Measurements from ENCODE around the gene OR8B12.

Gene OR8B12, protein sequence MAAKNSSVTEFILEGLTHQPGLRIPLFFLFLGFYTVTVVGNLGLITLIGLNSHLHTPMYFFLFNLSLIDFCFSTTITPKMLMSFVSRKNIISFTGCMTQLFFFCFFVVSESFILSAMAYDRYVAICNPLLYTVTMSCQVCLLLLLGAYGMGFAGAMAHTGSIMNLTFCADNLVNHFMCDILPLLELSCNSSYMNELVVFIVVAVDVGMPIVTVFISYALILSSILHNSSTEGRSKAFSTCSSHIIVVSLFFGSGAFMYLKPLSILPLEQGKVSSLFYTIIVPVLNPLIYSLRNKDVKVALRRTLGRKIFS

DNA sequence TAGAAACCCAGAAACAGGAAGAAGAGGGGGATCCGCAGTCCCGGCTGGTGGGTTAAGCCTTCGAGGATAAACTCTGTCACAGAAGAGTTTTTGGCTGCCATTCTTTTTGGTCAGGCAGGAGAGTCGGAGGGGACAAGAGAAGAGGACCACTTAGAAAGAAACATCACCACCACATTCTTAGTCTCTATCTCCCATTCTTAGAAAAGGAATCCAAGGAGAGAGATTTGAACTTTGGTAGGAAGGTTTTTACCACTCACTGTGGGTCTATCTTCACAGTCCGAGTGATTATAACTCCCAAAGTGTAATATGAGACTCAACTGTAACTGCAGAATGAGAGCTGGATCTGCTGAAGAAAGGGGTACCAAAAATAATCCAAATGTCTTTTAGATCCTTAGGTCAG is at the start of gene OR8B12:
Gene OR8B12 (minus strand): TSS at position 101 of the 400 bp plus-strand sequence. CDS start 0 bp downstream, at position 101.
- in situ Hi-C loops (cut with HindIII; ENCODE audit: low sequenced_read_pairs), result no loop called here

DNA sequence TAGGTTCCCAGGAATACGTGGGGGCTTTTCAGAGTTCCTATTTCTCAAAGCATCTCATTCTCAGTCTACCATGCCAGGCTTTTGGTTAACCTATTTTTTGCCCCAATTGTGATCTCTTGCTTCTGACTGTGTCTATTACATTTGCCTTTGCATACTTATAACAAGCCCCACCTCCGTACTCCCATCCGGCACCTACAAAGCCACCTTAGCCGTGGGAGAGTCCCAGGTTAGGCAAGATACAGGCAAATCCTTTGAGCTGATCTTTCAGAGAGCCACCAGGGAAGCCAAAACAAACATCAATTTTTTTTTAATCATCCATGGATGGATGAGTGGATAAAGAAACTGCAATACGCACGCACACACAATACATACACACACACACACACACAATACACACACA is 49.2 kb upstream of the OR8B12 start:
- in situ Hi-C loops (cut with HindIII; ENCODE audit: low sequenced_read_pairs), result no loop called here

DNA sequence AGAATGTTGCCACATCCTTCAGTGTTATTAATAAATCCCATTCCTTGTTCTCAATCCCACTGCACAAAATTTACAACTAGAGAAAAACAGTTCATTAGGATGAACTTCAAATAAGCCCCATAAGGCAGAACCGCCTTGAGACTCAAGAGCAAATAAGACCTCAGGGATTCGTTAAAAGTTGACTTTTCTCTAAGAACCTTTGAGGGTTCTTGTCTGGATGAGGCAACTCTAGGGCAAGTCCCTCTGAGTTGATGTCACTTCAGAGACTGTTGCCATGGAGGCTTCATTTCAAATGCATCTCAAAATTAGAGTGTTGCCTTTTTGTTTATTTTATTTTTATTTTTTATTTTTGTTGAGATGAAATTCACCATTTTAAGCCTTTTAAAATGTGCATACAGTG is 48.0 kb upstream of the OR8B12 start:
- in situ Hi-C loops (cut with HindIII; ENCODE audit: low sequenced_read_pairs), result no loop called here

DNA sequence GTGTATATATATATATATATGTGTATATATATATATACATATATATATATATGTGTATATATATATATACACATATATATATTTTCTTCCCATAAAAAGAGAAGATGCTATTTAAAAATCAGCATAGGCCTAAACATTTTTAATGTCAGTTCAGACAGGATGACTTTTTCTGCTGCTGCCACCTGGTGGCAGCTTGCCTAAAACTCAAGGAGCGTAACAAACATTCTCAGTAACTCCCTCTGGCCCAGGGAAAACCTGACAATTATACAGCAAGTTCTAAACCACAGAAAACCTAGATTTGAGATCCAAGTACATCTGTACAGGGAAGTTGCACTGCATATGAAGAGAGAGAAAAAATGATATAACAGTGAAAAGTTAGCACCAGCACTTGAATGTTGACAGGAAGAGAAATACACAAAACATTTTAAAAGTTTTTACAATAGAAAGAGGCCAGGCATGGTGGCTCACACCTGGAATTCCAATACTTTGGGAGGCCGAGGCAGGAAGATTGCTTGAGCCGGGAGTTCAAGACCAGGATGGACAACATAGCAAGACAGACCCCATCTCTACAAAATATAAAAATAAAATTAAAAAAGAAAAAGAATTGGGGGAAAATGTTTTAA is 42.9 kb upstream of the OR8B12 start:
- in situ Hi-C loops (cut with HindIII; ENCODE audit: low sequenced_read_pairs), result no loop called here

DNA sequence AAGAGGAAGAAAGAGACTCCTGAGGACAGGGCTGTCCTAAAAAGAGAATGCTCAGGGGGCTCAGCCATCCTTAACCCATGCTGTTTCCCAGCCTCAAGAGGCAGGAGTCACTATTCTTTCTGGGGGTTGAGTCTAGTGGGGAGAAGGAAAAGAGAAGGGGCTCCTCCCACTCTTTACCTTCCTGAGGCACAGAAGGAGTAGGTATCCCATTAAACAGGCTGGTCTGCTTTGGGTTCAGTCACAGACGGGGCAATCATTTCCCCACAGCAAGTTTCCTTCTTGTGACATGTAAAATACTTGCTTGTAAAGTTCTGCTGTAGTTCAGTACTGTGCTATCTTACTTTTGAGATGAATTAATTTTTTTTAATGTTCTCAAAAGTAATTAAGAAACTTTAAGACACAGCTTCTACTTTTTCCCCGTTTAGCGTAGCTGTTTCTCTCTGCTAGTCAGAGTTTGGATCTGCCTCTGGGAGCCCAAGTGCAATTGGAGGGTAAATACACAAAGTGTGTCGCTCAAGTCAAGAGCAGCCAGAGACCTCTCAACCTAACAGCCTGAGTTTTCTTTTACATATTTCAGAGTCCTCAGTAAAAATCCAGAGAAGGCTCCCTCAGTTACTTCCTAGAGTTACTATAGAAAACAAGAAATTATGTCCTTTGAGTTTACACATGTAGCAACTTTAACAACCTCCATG is 41.4 kb upstream of the OR8B12 start:
- in situ Hi-C loops (cut with HindIII; ENCODE audit: low sequenced_read_pairs), result no loop called here

DNA sequence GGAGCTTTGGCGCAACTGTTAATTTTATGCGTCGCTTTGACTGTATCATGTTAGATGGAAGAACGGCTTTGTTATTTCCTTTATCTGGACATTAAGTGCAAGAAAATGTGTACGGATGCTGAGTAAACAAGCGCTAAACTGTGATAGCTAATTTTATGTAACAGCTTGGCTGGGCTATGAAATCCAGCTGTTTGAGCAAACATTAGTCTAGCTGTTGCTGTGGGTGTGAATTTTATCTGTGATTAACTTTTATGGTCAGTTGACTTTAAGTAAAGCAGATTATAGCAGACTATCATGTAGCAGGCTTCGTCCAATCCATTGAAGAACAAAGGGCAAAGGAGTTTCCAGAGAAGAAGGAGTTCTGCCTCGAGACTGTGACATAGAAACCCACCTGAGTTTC is 40.3 kb upstream of the OR8B12 start:
- in situ Hi-C loops (cut with HindIII; ENCODE audit: low sequenced_read_pairs), result no loop called here

DNA sequence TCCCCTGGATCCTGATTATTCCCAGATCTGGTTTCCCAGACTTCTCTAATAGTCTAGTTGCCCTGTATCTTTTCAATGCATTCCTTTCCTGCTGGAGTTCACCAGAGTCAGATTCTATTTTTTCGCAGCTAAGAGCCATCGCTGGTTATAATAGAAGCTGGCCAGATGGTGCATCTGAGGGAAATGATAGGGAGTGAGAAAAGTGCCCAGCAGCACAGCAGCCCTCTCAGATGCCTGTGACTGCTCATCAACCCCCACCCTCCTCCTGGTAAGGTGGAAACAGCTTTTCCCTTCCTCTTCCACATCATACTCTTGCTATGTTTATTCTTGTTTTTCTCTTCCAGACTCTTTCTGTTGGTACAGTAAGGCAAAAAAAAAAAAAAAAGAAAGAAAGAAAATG is 39.1 kb upstream of the OR8B12 start:
- in situ Hi-C loops (cut with HindIII; ENCODE audit: low sequenced_read_pairs), result no loop called here

DNA sequence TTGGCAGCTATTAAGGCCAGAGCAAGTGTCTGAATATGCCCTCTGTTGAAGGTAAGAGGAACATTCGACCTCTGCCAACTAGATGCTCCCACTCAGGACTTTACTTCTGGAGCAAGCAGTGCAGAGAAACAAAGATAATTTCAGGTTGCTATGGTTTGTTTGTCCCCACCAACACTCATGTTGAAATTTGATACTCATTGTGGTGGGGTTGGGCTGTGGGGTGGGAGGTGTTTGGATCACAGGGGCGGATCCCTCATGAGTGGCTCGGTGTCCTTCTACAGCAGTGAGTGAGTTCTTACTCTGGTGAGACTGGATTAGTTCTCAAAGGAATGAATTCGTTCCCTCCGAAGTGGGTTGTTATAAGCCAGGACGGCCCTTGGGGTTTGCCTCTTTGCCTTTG is 38.4 kb upstream of the OR8B12 start:
- in situ Hi-C loops (cut with HindIII; ENCODE audit: low sequenced_read_pairs), result no loop called here

DNA sequence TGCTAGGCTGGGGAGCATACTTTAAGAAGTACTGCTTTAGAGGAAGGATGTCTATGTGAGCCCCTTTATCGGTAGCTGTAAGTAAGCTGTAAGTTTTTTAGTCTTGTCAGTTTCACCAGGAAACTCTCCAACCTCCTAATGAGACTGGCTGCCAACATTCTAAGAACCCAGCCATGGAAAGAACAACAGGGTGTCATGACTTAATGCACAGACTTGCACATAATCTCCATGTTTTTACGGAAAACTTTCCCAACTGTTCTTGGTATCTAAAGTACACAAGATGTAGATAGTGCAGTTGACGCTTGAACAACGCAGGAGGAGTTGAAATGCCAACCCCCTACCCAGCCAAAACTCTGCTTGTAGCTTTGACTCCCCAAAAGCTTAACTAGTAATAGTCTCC is 35.3 kb upstream of the OR8B12 start:
- in situ Hi-C loops (cut with HindIII; ENCODE audit: low sequenced_read_pairs), result no loop called here

DNA sequence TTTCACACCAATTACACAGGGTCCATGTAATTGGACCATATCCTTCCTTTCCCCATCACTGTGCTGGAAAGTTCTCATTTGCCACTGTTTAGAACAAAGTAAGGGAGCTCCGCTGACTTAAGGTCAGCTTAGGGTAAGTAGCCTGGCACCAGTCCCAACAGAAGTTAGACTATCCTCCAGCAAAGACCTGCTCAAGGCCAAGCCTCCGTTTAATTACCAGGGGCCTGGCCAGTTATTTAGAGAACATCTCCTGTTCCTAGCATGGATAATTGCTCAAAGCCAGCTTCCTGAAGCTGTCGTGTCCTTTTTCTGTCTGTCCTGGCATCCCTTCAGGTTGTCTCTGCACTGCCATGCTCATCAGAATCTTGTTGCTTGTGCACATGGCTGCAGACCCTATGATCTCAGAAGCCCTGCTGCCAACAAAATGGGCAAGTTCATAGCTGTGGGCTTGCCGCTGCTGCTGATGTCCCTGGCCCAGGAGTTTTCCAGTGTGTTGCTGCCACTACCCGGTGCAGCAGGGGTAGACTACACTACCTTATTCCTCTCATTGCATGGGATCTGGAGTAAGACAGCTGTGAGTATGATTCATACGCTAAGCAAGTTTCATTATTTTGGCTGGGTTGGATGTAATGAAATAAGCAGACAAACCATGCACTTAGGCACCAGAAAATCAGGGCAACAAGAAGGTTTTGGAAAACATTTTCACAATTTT is 34.4 kb upstream of the OR8B12 start:
- in situ Hi-C loops (cut with HindIII; ENCODE audit: low sequenced_read_pairs), result no loop called here

DNA sequence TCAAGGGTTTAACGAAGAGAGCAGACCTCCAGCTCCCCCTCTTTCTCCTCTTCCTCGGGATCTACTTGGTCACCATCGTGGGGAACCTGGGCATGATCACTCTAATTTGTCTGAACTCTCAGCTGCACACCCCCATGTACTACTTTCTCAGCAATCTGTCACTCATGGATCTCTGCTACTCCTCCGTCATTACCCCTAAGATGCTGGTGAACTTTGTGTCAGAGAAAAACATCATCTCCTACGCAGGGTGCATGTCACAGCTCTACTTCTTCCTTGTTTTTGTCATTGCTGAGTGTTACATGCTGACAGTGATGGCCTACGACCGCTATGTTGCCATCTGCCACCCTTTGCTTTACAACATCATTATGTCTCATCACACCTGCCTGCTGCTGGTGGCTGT is 26.7 kb upstream of the OR8B12 start:
- in situ Hi-C loops (cut with HindIII; ENCODE audit: low sequenced_read_pairs), result no loop called here

DNA sequence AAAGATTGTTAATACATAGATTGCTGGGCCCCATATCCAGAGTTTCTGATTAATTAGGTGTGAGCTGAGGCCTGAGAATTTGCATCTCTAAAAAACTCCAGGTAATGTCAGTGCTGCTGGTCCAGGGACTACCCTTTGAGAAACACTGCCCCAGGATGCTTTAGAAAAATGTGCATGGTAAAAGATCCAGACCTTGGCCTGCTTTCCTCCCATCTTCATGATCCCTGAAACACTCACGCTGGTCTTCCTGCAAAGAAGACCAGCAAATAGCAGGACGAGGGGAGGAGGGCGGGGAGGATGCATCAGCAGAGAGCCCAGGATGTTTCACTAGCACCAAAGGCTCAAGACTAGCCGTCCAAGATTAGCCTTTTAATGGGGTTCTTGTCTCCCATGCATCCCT is 26.2 kb upstream of the OR8B12 start, which contains the start of gene OR8A1:
Gene OR8A1 (plus strand): TSS at position 301 of the 400 bp plus-strand sequence. CDS start 123 bp downstream, outside the sequence.
- in situ Hi-C loops (cut with HindIII; ENCODE audit: low sequenced_read_pairs), result no loop called here

DNA sequence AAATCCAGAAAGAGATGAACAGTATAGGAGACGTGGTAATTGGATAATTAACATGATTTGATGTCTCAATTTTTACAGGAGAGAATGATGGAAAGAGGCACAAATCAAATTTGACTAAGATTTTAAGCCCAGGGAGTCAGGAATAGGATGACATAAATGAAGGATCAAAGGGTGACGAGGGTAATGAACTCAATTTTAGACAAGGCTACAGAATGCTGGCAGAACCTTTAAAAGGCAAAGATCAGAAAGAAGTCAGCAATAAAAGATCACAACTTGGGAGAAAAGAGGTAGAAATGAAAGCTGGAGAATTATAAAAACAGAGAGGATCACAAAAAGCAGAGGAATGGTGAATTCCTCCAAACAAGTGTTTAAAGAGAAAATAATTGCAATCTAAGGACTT is 13.4 kb upstream of the OR8B12 start:
- in situ Hi-C loops (cut with HindIII; ENCODE audit: low sequenced_read_pairs), result no loop called here

DNA sequence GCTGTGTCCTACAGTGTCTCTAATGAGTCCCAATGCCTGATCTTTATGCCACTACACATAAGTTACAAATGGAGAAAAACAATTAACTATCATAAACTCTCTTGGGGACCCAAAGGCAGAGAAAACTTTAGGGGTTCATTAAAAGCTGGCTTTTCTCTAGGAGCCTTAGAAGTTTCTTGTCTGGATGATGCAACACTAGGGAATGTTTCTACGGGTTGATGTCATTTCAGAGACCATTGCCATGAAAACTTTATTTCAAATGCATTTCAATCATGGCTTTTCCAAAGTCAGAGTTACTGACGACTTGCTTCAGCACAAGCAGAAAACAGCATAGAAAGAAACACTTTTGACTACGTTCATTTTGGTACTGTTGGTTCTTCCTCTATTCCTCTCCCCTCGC is 8.5 kb upstream of the OR8B12 start:
- in situ Hi-C loops (cut with HindIII; ENCODE audit: low sequenced_read_pairs), result no loop called here

DNA sequence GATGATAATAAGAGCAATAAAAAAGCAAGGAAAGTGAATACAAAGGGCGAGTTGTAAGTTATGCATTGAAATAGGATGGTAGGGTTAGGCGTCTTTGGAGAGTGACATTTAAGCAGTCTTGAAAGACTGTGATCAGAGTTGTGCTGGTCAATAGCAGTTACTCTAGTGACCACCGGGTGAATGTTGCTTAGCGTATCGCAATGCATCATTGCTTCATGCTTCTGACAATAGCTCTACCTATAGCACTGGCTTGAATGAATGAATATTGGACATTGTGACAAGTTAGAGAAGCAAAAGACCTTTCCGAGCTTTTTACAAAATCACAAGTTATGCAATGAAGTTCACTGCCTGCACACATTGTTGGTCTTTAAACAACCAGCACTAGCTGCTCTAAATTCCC is 7.7 kb upstream of the OR8B12 start:
- in situ Hi-C loops (cut with HindIII; ENCODE audit: low sequenced_read_pairs), result no loop called here

DNA sequence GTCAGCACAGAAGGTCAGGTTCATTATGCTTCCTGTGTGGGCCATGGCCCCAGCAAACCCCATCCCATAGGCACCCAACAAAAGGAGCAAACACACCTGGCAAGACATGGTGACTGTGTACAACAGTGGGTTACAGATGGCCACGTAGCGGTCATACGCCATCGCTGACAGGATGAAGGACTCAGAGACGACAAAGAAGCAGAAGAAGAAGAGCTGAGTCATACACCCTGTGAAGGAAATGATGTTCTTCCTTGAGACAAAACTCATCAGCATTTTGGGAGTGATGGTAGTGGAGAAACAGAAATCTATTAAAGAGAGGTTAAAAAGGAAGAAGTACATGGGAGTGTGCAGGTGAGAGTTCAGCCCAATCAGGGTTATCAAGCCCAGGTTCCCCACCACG is 309 bp downstream of the OR8B12 start:
- in situ Hi-C loops (cut with HindIII; ENCODE audit: low sequenced_read_pairs), result no loop called here

DNA sequence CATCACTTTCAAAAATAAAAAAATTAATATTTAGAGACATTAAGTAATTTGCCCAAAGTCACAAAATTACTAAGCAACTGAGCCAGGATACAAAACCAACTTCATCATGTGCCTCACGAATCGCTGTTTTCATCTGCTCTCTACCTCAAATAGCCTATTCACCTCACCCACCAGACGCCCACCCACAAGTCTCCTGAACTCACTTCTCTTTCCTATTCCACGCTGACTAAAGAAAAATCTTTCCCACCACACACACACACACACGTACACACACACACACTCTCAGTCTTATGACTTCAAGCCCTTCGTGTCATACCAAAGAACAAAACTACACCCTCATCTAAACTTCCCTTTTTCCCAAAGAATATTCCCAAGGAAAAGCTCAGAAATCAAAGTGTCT is 2.2 kb downstream of the OR8B12 start:
- in situ Hi-C loops (cut with HindIII; ENCODE audit: low sequenced_read_pairs), result no loop called here

DNA sequence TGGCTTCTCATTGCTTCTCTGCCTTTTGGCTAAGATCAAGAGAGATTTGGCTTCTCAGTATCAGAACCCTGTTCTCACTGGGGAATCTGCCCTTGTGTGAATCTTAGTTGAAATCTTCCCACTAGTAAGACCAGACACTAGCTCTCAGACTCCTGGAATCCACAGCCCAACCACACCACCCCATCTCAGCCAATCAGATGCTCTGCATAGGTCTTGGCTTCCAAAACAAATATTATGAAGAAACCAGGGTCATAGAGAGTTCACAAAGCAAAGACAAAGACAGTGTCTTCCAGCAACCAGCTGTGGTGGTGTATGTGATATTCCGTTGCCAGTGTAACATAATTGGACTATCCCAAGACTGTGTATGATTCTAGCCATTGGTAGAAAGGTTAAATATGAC is 5.4 kb downstream of the OR8B12 start:
- in situ Hi-C loops (cut with HindIII; ENCODE audit: low sequenced_read_pairs), result no loop called here

DNA sequence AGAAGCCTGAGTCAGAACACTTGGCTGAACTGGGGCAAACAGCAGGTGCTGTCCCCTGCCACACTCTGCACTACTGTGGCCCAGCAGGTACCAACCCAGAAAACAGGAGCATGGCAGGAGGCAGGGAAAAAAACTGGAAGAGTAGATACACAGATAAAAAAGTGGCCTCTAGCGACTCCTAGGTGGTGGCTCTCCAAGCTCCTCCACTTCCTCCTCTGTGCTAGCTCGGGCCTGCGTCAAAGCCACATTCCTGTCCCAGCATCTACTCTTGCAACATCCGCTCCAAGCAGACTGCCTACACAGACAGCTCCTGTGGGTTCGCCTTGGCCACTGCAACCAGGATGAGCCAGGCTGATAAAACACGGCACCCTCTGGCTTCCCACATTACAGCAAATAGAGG is 6.9 kb downstream of the OR8B12 start:
- in situ Hi-C loops (cut with HindIII; ENCODE audit: low sequenced_read_pairs), result no loop called here

DNA sequence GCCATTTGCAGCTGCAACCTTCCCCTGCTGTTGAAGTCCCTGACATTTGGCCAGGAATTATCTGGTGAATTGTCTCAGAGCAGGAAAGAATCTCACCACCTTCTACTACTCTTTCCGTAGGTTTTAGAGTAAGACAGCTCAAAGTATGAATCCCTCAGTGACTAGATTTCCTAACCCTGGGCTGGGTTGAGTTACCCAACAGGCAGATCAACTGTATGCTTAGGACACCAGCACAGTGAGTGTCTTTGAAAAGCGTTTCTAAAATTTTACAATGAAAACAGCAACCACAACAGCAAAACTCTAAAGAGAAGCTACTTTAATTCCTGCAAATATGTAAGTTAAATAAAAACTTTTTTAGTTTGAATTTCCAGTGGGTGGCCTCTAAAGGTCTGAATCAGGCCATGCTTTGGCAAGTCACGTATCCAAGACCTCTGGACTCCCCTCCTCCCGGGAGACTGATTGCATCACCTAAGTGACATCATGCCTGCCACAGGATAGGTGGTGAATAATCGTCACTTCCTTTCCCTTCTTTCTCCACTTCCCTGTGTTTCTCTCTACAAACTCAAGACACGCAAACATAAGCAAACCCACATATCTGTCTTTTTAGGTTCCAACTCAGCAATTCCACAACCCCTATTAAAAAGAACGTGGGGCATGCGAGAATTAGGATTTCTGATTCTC is 7.8 kb downstream of the OR8B12 start:
- in situ Hi-C loops (cut with HindIII; ENCODE audit: low sequenced_read_pairs), result no loop called here

DNA sequence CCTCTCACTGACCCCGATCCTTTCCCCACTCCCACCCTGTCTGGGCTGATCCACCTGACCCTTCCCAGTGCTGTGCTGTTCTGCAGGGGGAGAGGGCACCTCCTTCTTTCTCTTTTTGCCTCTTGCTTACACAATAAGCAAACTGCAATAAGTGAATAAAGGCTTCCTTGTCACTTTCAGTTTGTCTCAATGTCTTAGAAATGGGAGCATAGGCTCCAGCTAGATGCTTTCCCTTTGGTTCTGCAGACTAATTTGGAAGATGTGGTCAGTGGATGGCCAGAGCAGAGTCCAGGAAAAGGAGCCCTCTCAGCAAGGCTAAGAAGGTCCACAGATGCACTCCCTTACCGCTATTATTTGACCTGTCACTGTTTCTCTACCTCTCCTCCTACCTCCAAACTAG is 9.4 kb downstream of the OR8B12 start:
- in situ Hi-C loops (cut with HindIII; ENCODE audit: low sequenced_read_pairs), result no loop called here

Data from DLD1 (cell line).